ENCODE data around the gene CA5B.
"Not testable (repeated sequence)": the region's sequence is repeated elsewhere in the genome, so short reads cannot be mapped to it uniquely, and the experiment has no call there.

- TF ChIP-seq POLR2AphosphoS5, CTCF, POLR2A (IDR thresholded peaks at IDR 0.05): not testable (repeated sequence)
Observed at GRCh38 chrX:15831347-15831746, 93.3 kb downstream of the CA5B start.
